ENCODE results near the gene PCDHGC4.

GRCh38 chr5:141490271-141490670 lies 5.4 kb downstream of the PCDHGC4 start:
- TF ChIP-seq POLR2A (IDR thresholded peaks at IDR 0.05) (no peak), CTCF (IDR thresholded peaks at IDR 0.05) (no peak), EP300 (IDR thresholded peaks at IDR 0.05; ENCODE audit: low read depth) (no peak), POLR2AphosphoS5 (IDR thresholded peaks at IDR 0.05) (no peak)

Measured in transverse colon (tissue), 4 donors.